ENCODE data around the gene CRACR2B.

CRACR2B gene

DNA sequence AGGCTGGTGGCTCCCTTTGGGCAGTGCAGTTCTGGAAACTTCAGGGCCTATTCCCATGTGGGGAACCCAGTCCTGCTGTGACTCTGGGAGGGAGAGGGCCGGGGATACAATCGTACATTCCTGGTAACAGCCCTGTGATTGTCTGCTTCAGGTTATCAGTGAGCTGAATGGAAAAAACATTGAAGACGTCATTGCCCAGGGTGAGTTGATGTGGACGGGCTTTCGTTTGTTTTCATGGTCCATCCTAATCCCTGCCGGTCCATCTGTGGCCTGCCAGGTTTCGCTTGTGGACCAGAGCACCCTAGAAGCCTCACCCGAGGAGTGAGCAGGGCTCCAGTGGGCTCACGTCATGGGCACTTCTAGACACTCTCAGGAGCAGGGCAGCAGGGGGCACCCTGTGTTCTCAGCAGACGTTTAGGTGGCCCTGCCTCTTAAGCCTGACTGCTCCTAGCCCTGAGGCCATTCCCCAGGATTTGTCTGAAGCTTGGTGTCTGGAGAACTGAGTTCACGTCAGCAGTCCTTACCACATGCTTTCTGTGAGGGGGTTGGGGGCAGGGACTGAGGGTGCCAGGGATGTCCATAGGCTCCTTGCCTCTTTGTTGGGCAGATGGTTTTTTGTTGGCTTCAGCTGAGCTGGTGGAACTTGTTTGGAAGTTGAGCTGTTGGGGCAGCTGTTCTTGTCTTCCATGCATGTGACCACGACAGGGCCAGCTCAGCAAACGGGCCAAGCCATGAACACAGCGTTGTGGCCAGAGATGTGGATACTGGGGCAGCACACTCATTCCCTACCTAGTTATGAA lies 16.1 kb upstream of the CRACR2B start:
- DNase-seq = no peak

DNA sequence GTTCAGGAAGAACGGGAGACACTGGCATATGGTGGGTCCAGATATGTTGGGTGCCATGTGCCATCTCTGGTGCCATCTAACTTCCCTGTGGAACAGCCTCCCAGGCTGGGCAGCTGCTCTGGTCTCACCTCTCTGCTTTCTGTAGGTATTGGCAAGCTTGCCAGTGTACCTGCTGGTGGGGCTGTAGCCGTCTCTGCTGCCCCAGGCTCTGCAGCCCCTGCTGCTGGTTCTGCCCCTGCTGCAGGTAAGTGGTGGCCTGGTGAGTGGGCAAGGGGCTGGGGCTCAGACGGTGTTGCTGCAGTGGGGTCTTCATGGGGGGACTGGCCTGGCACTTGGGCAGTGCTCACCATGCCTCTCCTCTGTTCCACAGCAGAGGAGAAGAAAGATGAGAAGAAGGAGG lies 15.3 kb upstream of the CRACR2B start:
- DNase-seq = no peak

DNA sequence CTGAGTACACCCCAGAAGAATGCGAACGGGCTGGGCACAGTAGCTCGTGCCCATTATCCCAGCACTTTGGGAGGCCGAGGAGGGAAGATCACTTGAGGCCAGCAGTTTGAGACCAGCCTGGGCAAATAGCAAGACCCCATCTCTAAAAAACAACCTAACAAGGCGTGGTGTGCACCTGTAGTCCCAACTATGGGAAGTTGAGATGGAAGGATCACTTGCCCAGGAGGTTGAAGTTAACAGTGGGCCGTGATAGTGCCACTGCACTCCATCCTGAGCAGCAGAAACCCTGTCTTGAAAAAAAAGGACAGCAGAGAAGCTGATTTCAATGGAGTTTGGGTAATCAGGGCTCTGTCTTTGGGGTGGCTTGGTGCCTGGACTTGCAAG lies 14.7 kb upstream of the CRACR2B start:
- no peak for DNase-seq

DNA sequence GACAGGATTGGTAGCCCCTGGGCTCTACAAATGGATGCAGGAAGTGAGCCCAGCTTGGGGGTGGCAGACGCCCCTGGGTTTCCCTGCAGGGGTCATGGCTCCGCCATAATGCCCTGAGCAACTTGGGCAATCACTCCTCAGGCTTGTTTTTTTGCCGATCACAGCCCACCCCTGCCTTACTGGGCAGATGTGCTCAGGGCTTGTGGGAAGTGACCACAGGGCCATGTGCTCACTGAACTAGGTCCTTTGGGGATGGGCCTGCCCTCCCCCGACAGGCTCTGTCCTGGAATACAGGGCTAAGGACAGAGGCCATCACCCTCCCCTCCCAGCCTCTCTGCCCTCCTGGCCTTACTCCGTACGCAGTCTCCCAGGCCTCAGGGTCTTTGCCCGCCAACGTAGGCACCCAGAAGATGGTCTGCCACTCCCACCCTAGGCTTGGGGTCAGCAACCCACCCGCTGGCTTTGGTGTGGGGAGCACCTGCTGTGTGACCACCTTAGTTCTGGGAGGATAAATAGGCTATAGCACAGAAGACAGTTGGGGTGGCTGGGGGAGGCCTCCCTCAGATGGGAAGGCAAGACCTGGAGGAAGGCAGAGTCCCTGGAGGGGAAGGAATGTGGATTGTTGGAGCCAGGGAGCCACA lies 14.1 kb upstream of the CRACR2B start:
- DNase-seq = no peak

- no peak for DNase-seq
Observed at GRCh38 chr11:815675-816432, 11.9 kb upstream of the CRACR2B start.

GRCh38 chr11:816433-816779 lies 11.3 kb upstream of the CRACR2B start:
- DNase-seq = no peak

DNA sequence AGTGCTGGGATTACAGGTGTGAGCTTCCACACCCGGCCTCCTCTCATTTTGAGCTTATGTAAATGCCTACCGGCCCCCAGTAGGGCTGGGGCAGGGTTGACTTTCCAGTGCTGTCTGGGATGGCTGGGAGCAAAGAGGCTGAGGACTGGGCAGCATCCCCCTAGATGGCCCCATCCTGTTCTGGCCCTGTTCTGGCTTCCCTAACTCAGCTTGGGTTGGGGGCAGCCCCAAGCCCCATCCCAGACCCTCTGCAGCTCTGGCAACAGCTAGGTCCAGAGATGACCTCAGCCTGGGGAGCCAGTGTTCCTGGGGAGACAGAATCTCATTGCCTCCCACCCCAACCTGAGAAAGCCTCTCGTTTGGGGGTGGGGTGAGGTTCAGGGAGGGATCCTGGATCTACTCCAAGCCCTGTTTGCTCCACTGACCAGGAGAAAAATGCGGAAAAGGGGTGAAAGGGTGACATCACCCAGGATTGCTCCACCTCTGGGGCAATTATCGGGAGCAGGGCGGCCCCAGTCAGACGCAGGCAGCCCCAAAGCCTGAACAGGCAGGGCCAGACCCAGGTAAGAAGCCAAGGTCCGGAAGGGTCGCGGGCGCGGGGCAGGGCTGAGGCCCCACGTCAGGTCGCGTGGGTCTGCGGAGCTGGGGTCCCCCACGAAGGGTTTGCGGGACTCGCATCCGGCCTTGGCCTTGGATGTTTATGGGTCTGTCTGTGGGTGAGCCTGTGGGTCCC lies 9.2 kb upstream of the CRACR2B start, which contains the start of gene PNPLA2:
Gene PNPLA2, plus strand, starts transcription at position 519 of the 733 bp plus-strand sequence. CDS start 805 bp downstream, outside the sequence.
- DNase-seq = no peak

DNA sequence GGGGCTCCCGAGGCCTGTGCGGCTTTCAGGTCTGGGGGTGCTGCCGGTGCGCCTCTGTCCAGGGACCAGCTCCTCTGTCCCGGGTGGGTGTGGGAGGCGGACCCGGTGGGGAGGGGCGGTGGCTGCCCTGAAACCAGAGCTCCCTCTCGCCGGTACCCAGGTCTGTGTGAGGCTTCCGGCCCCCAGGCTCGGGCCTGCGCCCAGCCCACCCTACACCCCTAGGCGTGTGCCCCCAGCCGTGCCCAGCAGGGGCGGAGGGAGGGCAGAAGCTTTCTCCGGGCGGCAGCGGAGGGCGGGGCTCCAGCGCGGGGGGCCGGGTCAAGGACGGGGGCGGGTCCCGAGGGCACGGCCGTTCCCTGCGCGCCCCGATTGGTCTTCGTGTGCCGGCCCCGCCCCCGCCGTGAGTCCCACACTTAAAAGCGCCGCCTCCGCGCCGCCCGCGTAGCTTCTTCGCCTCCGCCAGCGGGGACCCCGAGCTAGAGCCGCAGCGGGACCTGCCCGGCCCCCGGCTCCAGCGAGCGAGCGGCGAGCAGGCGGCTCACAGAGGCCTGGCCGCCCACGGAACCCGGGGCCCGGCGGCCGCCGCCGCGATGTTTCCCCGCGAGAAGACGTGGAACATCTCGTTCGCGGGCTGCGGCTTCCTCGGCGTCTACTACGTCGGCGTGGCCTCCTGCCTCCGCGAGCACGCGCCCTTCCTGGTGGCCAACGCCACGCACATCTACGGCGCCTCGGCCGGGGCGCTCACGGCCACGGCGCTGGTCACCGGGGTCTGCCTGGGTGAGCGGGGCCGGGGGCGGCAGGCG lies 8.4 kb upstream of the CRACR2B start:
- DNase-seq = peak; percentile 88

DNA sequence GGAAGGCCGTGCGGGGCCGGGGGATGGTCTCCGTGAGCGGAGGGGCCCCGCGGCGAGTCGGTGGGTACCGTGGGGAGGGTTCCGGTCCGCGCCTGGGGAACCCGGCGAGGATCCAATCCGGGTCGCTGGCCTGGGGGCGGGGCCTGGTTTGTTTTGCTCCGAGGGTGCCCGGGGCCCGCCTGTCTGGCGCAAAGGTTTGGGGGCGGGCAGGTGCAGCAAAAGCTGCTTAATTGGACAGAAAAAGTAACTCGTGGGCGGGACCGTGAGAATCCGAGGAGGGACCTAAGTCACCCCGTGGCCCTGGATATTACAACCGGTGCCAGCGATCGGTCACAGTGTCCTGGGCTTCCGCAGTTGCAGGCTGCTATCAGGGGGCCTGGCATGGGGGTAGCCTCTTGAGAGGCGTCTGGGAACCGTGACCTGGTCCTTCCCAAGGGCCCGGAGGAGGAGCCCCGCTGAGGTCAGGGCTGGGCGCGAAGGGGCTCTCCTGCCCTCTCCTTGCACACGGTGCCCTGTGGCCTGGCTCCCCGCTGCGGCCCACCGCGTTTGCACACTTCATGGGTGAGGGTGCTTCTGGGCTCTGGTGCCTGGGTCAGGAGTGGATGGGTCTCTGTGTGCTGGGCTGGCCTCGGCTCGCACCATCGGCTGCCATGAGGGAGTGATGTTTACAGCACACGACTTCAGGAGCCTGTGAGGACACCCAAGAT lies 7.6 kb upstream of the CRACR2B start:
- DNase-seq = peak; percentile 93

GRCh38 chr11:820655-821511 lies 6.8 kb upstream of the CRACR2B start:
- DNase-seq = no peak

DNA sequence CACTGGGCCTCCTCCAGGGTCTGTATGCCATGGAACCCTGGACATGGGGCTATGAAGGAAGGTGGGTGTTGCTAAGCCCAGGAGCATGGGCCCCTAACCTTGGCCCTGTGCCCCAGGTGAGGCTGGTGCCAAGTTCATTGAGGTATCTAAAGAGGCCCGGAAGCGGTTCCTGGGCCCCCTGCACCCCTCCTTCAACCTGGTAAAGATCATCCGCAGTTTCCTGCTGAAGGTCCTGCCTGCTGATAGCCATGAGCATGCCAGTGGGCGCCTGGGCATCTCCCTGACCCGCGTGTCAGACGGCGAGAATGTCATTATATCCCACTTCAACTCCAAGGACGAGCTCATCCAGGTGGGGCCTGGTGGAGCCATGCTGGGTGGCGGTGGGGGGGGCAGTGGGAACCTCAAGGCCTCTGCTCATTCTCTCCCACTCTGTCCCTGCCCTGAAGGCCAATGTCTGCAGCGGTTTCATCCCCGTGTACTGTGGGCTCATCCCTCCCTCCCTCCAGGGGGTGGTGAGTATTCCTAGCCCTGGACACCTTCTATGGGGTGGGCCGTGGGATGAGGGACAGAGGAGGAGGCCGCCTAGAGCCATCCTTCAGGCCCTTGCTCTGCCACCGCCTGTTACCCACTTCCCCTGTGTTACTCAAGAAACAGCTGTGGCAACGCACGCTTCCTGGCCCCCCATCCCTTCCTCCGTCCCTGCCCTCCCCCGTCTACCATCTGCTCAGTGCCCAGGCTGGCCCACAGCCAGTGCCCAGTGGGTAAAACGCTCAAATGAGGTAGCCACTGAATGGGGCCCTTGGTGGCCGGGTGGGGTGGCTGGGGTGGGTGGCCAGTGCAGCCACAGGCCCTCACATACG lies 6.0 kb upstream of the CRACR2B start:
- DNase-seq = no peak

DNA sequence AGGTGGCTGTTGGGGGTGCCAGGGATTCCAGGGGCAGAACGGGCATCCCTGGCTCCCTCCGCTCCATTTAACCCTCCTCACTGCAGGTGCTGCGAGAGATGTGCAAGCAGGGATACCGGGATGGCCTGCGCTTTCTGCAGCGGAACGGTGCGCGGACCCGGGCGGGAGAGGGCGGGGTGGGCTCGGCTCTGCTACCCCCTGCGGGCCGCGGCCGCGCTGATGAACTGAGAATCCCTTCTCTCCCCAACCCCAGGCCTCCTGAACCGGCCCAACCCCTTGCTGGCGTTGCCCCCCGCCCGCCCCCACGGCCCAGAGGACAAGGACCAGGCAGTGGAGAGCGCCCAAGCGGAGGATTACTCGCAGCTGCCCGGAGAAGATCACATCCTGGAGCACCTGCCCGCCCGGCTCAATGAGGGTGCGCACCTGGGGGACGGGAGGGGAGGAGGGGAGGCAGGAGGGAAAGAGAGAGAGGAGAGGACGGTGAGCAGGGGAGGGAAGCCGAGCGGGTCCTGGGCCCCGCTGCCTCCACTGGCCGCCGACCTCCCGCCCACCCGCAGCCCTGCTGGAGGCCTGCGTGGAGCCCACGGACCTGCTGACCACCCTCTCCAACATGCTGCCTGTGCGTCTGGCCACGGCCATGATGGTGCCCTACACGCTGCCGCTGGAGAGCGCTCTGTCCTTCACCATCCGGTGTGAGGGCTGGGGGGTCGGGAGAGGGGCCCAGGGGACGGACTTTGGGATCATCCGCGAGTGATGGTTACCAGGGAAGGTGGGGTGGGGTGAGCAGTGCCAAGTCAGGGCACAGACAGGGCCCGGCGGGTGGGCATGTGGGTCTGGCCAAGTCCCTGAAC lies 4.1 kb upstream of the CRACR2B start:
- no peak for DNase-seq

GRCh38 chr11:824292-824880 lies 3.3 kb upstream of the CRACR2B start:
- DNase-seq = no peak

DNA sequence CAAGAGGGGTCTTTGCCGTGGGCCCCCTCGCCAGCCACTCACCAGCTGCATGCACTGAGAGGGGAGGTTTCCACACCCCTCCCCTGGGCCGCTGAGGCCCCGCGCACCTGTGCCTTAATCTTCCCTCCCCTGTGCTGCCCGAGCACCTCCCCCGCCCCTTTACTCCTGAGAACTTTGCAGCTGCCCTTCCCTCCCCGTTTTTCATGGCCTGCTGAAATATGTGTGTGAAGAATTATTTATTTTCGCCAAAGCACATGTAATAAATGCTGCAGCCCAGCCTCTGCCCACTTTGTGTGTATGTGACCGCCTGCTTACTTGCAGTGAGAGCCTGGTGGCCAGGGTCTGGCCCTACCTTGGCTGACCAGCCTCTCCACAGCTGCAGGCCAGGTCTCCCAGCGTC lies 2.8 kb upstream of the CRACR2B start:
- no peak for DNase-seq

- no peak for DNase-seq
Observed at GRCh38 chr11:825366-826226, 2.1 kb upstream of the CRACR2B start.

DNA sequence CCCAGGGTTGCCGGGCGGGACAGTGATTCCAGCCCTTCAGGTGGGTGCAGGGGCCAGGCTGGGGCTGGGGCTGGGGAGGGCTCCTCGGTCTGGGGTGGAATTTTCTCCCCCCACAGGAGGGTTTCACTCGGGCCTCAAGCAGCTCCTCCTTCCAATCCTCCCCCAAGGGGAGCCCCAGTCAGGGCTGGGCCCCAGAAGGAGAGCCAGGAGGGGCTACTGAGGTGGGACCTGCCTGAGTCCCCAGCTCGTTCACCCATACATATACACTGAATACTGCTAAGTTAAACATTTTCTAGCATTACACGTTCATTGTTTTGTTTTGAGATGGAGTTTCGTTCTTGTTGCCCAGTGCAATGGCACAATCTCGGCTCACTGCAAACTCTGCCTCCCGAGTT lies 1.5 kb upstream of the CRACR2B start:
- DNase-seq = no peak

DNA sequence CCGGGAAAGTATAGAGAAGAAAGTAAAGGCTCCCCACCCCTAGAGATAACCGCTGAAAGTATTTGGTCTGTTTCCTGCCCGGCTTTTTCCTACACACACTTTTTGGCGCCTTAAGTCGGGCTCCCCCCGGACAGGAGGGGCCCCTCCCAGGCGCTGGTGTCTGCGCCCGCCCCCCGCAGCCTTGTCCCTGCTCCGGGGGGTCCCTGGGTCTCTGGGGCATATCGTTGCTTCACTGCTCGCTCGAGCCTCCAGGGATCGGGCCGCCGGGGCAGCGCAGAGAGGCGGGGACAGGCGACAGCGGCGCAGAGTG lies 928 bp upstream of the CRACR2B start:
- no peak for DNase-seq
